ENCODE results near the gene BTBD2.
A peak's percentile ranks its signal among the peaks of the same experiment; 100 is the strongest.
"Not testable (repeated sequence)": the region's sequence is repeated elsewhere in the genome, so short reads cannot be mapped to it uniquely, and the experiment has no call there.

The BTBD2 gene

GRCh38 chr19:2016041-2016807 is 710 bp upstream of the BTBD2 start:
- DNase-seq (ENCODE audit: low read depth in 3 of 3, low spot score in 1 of 3), result peak in 1 of 3 donors; percentile 29

- DNase-seq (ENCODE audit: low read depth in 3 of 3, low spot score in 1 of 3), result peak in 1 of 3 donors; percentile 22
These were observed 545 bp downstream of the BTBD2 start for GRCh38 chr19:2014731-2015607.

- DNase-seq (ENCODE audit: low read depth in 3 of 3, low spot score in 1 of 3), result no peak
These were observed 1.4 kb downstream of the BTBD2 start for GRCh38 chr19:2014131-2014571.

GRCh38 chr19:2013683-2013961 is 1.9 kb downstream of the BTBD2 start:
- DNase-seq (ENCODE audit: low read depth in 3 of 3, low spot score in 1 of 3), result no peak

GRCh38 chr19:2012941-2013682 is 2.4 kb downstream of the BTBD2 start:
- DNase-seq (ENCODE audit: low read depth in 3 of 3, low spot score in 1 of 3), result no peak

GRCh38 chr19:2011169-2011568 is 4.3 kb downstream of the BTBD2 start:
- no peak for DNase-seq (ENCODE audit: low read depth in 3 of 3, low spot score in 1 of 3)

- no peak for DNase-seq (ENCODE audit: low read depth in 3 of 3, low spot score in 1 of 3)
These were observed 5.3 kb downstream of the BTBD2 start for GRCh38 chr19:2010135-2010668.

GRCh38 chr19:2003874-2004273 is 11.6 kb downstream of the BTBD2 start:
- no peak for DNase-seq (ENCODE audit: low read depth in 3 of 3, low spot score in 1 of 3)

GRCh38 chr19:1999856-2000515 is 15.5 kb downstream of the BTBD2 start:
- no peak for DNase-seq (ENCODE audit: low read depth in 3 of 3, low spot score in 1 of 3)

GRCh38 chr19:1998712-1999708 is 16.5 kb downstream of the BTBD2 start:
- no peak for DNase-seq (ENCODE audit: low read depth in 3 of 3, low spot score in 1 of 3)

GRCh38 chr19:1997353-1998233 is 17.9 kb downstream of the BTBD2 start:
- no peak for DNase-seq (ENCODE audit: low read depth in 3 of 3, low spot score in 1 of 3)

GRCh38 chr19:1992759-1993260 is 22.7 kb downstream of the BTBD2 start:
- peak in 1 of 3 donors; percentile 25 for DNase-seq (ENCODE audit: low read depth in 3 of 3, low spot score in 1 of 3)

GRCh38 chr19:1991018-1991913 is 24.2 kb downstream of the BTBD2 start:
- no peak for DNase-seq (ENCODE audit: low read depth in 3 of 3, low spot score in 1 of 3)

- no peak for DNase-seq (ENCODE audit: low read depth in 3 of 3, low spot score in 1 of 3)
These were observed 25.1 kb downstream of the BTBD2 start for GRCh38 chr19:1990230-1991017.

GRCh38 chr19:1989513-1990229 is 25.8 kb downstream of the BTBD2 start:
- no peak for DNase-seq (ENCODE audit: low read depth in 3 of 3, low spot score in 1 of 3)

- DNase-seq (ENCODE audit: low read depth in 3 of 3, low spot score in 1 of 3), result not testable (repeated sequence)
These were observed 27.1 kb downstream of the BTBD2 start for GRCh38 chr19:1988464-1988863.
